HCT116 (cell line): ENCODE results near the gene DCHS2.
A peak's percentile ranks its signal among the peaks of the same experiment; 100 is the strongest.

Experiments
- CEBPB ChIP-seq: IDR thresholded peaks from 2 replicates; pipeline ENCODE4 v1.6.1; 2012; ENCODE audit warnings: low read depth
- CTCF ChIP-seq, 3 experiments: fragments of 200-600 bp in 1 of 3; sonication (generic) in 1 of 3; IDR thresholded peaks in 2 of 3; conservative IDR thresholded peaks in 1 of 3; 2 replicates each; pipeline ENCODE4 v1.5.1; 2012 to 2017; ENCODE audit warnings: low read depth in 2 of 3, low read length in 2 of 3, antibody characterized with exemption in 1 of 3, borderline replicate concordance in 1 of 3, control low read depth in 1 of 3, mild to moderate bottlenecking in 1 of 3, mixed read lengths in 1 of 3, mixed run types in 1 of 3, moderate library complexity in 1 of 3; ENCODE audit not compliant: insufficient read depth in 1 of 3
- EZH2 ChIP-seq: fragments of 200-600 bp; sonication (generic); IDR thresholded peaks from 2 replicates; pipeline ENCODE4 v1.6.1; 2017; ENCODE audit warnings: antibody characterized with exemption, mixed run types
- MAX ChIP-seq: IDR thresholded peaks from 2 replicates; pipeline ENCODE4 v1.6.1; 2012
- POLR2A ChIP-seq: IDR thresholded peaks from 2 replicates; pipeline ENCODE4 v1.7.0; 2011; ENCODE audit warnings: borderline replicate concordance; ENCODE audit not compliant: insufficient read depth, insufficient read length; ENCODE audit errors: extremely low read depth
- POLR2AphosphoS5 ChIP-seq: IDR thresholded peaks from 2 replicates; pipeline ENCODE4 v1.6.1; 2011; ENCODE audit warnings: mild to moderate bottlenecking, low read depth, low read length, moderate library complexity
- REST ChIP-seq: IDR thresholded peaks from 2 replicates; pipeline ENCODE4 v1.6.1; 2012; ENCODE audit warnings: low read depth

- no peak for TF ChIP-seq REST
- TF ChIP-seq MAX, result no peak
- TF ChIP-seq POLR2AphosphoS5, result no peak
- TF ChIP-seq CTCF (IDR thresholded peaks at IDR 0.05 in 2 of 3, conservative IDR thresholded peaks at IDR 0.05 in 1 of 3; ENCODE audit: borderline replicate concordance in 1 of 3, insufficient read depth in 1 of 3, low read depth in 2 of 3, low read length in 2 of 3), result peak; percentile 24 to 43 (median 36); a peak in 4 of 6 replicates
- TF ChIP-seq POLR2A, result no peak
- TF ChIP-seq CEBPB, result no peak
- TF ChIP-seq EZH2, result no peak
Observed at GRCh38 chr4:154344686-154345085, 146.9 kb downstream of the DCHS2 start.
